Hippocampal formation (tissue), 2 donors: ENCODE data around the gene HBG2.
"Not testable (repeated sequence)": the region's sequence is repeated elsewhere in the genome, so short reads cannot be mapped to it uniquely, and the experiment has no call there.

Source experiments
- DNase-seq, 2 donors: peaks; one replicate each; lab custom pipeline; 2025; lab: John Stamatoyannopoulos, UW

HBG2 gene

GRCh38 chr11:5249807-5250396 lies 4.7 kb downstream of the HBG2 start, which contains the start of gene HBG1:
Gene HBG1 (minus strand): TSS chr11:5249857. CDS start chr11:5249804, 53 bp downstream.
- DNase-seq: not testable (repeated sequence)

- DNase-seq: not testable (repeated sequence)
Observed at GRCh38 chr11:5248498-5248897, 6.1 kb downstream of the HBG2 start.

GRCh38 chr11:5247472-5248192 lies 6.9 kb downstream of the HBG2 start:
- no peak for DNase-seq

GRCh38 chr11:5246772-5247471 lies 7.7 kb downstream of the HBG2 start:
- no peak for DNase-seq

GRCh38 chr11:5245155-5245554 lies 9.4 kb downstream of the HBG2 start:
- no peak for DNase-seq

- DNase-seq: no peak
Observed at GRCh38 chr11:5243816-5244180, 10.8 kb downstream of the HBG2 start.

- no peak for DNase-seq
Observed at GRCh38 chr11:5242933-5243815, 11.4 kb downstream of the HBG2 start.

GRCh38 chr11:5242208-5242607 lies 12.4 kb downstream of the HBG2 start:
- DNase-seq: no peak

GRCh38 chr11:5241458-5241857 lies 13.1 kb downstream of the HBG2 start:
- DNase-seq: no peak

GRCh38 chr11:5240458-5240857 lies 14.1 kb downstream of the HBG2 start:
- no peak for DNase-seq

- DNase-seq: no peak
Observed at GRCh38 chr11:5240056-5240455, 14.5 kb downstream of the HBG2 start.

- no peak for DNase-seq
Observed at GRCh38 chr11:5239046-5239445, 15.5 kb downstream of the HBG2 start.

GRCh38 chr11:5238486-5238885 lies 16.1 kb downstream of the HBG2 start:
- DNase-seq: no peak

- no peak for DNase-seq
Observed at GRCh38 chr11:5237420-5237819, 17.2 kb downstream of the HBG2 start.

GRCh38 chr11:5235364-5236095 lies 19.1 kb downstream of the HBG2 start:
- no peak for DNase-seq

- no peak for DNase-seq
Observed at GRCh38 chr11:5234381-5234834, 20.2 kb downstream of the HBG2 start, which contains the start of gene HBD. Gene HBD (minus strand): TSS chr11:5234483. CDS start chr11:5234433, 50 bp downstream.

GRCh38 chr11:5233307-5233706 lies 21.3 kb downstream of the HBG2 start:
- no peak for DNase-seq

GRCh38 chr11:5232821-5233220 lies 21.8 kb downstream of the HBG2 start:
- DNase-seq: no peak

- DNase-seq: no peak
Observed at GRCh38 chr11:5232176-5232575, 22.4 kb downstream of the HBG2 start.

GRCh38 chr11:5231111-5231510 lies 23.5 kb downstream of the HBG2 start:
- DNase-seq: no peak

- no peak for DNase-seq
Observed at GRCh38 chr11:5230266-5230665, 24.3 kb downstream of the HBG2 start.
